Thymus (tissue), 11 donors: ENCODE data around the gene TENM3. TPM values are rescaled to one million over a fixed set of nuclear protein-coding genes. Genes with fewer than 3 reads are reported as not detected.

Experiments used
- DNase-seq, 9 donors: peaks; one replicate each; pipeline ENCODE4 v3.0.0-alpha.2; 2013; ENCODE audit warnings: low spot score in 9 of 9, low read depth in 6 of 9, missing footprints in 1 of 9
- H3K27ac ChIP-seq, 2 donors: one replicate each; pipeline ENCODE4 v1.5.1; 2013; ENCODE audit warnings: control low read depth in 1 of 2, low read depth in 1 of 2, low read length in 1 of 2, mild to moderate bottlenecking in 1 of 2, moderate library complexity in 1 of 2
- H3K27me3 ChIP-seq, 2 donors: one replicate each; pipeline ENCODE4 v1.5.1; 2013; ENCODE audit warnings: low read length in 1 of 2; ENCODE audit not compliant: control insufficient read depth in 2 of 2, insufficient read depth in 1 of 2
- H3K36me3 ChIP-seq, 2 donors: one replicate each; pipeline ENCODE4 v1.5.1; 2013; ENCODE audit warnings: low read length in 1 of 2, mild to moderate bottlenecking in 1 of 2, moderate library complexity in 1 of 2; ENCODE audit not compliant: control insufficient read depth in 2 of 2, insufficient read depth in 2 of 2
- H3K4me1 ChIP-seq, 2 donors: one replicate each; pipeline ENCODE4 v1.5.1; 2013; ENCODE audit warnings: low read length in 2 of 2; ENCODE audit not compliant: control insufficient read depth in 2 of 2, insufficient read depth in 2 of 2
- H3K4me3 ChIP-seq, 2 donors: one replicate each; pipeline ENCODE4 v1.5.1; 2013; ENCODE audit warnings: low read length in 2 of 2, control low read depth in 1 of 2, mild to moderate bottlenecking in 1 of 2
- H3K9me3 ChIP-seq, 2 donors: one replicate each; pipeline ENCODE4 v1.5.1; 2013; ENCODE audit warnings: low read length in 1 of 2, mild to moderate bottlenecking in 1 of 2; ENCODE audit not compliant: control insufficient read depth in 2 of 2, insufficient read depth in 1 of 2
- WGBS: extraction: QIAGEN DNeasy Blood & Tissue Kit; methylation state at CpG from one replicate; pipeline ENCODE4 v1.1.7; 2013; 5-methylcytosine and 5-hydroxymethylcytosine counted together
- polyA plus RNA-seq: library from polyadenylated mRNA; stranded (reverse); fragments of 200-250 nt; gene quantifications from one replicate; pipeline ENCODE4 v1.2.3, GENCODE V29; 2013
- total RNA-seq: library from RNA; stranded (reverse); fragments of 120-200 nt; gene quantifications from one replicate; pipeline ENCODE4 v1.2.4, GENCODE V29; 2013
- donor health status: healthy.

The TENM3 gene
- total and polyA plus RNA-seq, 2 donors = 2.1 to 9.5 TPM

DNA sequence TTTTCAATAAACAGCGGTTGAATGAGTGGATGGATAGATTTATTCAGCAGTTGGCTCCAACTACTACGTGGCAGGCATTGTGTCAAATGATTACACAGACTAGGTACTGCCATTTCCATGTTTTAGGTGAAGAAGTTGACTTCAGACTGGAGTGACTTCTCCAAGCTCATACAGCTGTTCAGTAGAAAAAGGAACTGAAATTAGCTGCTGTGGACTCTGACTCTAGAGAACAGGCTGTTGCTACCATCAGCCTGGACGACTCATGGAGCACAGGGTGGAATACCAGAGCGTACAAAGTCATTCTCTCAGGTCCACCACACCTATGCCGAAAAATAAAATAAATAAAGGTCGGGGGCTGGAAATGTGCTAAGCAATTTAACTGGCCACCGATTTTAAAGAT lies 45.3 kb downstream of the TENM3 start:
- Histone ChIP-seq H3K36me3 (no peaks in the 10 kb centered on the region), H3K27me3 (no peaks in the 10 kb centered on the region), H3K4me3 (no peak overlapping the region), H3K27ac (no peak overlapping the region), H3K4me1 (no peaks in the 10 kb centered on the region), H3K9me3 (no peaks in the 10 kb centered on the region)
- WGBS = 91% methylated on average over 7 of the region's 7 CpGs
- no peak for DNase-seq

DNA sequence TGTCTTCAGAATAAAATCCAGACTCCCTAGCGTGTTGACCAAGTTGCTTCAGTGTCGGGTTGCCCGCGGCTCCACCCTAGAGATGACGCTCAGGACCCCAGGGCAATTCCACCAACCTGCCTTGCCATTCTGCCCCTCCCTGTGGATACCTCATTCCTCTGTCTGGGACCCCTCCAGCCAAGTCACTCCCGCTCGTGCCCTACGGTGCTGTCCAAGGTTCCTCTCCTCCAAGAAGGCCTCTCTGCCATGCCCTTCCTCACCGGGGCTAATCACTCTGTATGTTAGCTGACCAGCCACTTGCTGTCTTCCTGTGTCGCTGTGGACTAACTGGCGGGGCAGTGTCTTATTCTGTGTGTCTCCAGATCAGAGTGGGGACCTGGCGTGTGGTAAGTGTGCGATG lies 46.6 kb downstream of the TENM3 start:
- WGBS = 86% methylated on average over 13 of the region's 13 CpGs

DNA sequence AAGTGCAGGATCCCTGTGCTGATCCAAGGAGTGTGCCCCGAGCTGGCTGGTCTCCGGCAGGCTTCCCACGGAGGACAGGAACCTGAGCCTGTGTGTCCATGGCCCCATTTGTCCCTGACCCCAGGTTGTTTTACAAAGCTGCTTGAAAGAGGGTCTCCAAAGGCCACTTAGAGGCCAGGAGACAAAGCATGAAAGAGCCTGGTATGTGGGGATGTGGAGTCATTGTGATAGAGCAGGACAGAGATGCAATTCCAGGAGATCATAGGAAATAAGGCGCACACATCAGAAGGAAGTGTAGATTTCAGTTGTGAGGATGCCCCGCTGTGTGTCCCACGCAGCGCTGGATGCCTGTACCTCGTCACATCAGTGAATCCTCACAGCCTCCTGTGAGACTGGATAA lies 48.0 kb downstream of the TENM3 start:
- Histone ChIP-seq H3K9me3 (no peaks in the 10 kb centered on the region), H3K27me3 (no peaks in the 10 kb centered on the region), H3K4me1 (no peaks in the 10 kb centered on the region), H3K36me3 (no peaks in the 10 kb centered on the region), H3K4me3 (no peak overlapping the region), H3K27ac (no peak overlapping the region)
- 82% methylated on average over 8 of the region's 8 CpGs for WGBS
- DNase-seq = no peak

More for the DNA sequence above, 46.6 kb downstream of the TENM3 start:
- H3K4me3 ChIP-seq = no peak overlapping the region
- H3K9me3 ChIP-seq = no peaks in the 10 kb centered on the region
- H3K27me3 ChIP-seq = no peaks in the 10 kb centered on the region
- H3K4me1 ChIP-seq = no peaks in the 10 kb centered on the region
- no peak for DNase-seq
- H3K36me3 ChIP-seq = no peaks in the 10 kb centered on the region
- no peak overlapping the region for H3K27ac ChIP-seq

DNA sequence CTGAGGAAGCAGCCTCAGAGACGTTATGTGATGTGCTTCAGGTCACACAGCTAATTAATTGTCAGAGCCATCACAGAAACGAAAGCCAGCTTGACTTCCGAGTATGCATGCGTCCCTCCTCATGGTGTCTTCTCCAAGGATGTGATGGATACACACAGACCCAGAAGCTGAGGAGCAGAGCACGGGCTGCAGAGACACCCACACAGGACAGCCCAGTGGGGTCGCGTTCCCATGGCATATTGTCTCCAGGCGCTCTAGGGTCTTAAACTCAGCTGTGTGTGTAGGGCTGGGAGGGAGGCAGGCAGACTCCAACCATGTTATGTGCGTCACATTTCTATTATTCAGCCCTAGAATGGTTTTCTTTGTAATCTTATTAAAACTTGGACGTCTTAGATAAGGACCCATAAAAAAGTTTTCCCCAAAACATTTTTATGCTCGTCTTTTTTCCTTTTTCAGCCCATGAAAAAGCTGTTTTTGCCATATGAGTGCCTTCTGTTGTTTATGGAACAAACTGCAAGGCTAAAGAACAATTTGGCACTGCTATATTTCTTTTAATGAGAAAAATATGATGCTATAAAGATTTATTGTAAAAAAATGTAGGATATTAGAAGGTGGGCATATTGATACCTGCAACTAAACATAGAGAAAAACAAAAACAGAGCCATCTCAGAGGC lies 48.5 kb downstream of the TENM3 start:
- Histone ChIP-seq H3K27ac (no peak overlapping the region), H3K36me3 (no peaks in the 10 kb centered on the region), H3K4me3 (no peak overlapping the region), H3K4me1 (no peaks in the 10 kb centered on the region), H3K9me3 (no peaks in the 10 kb centered on the region), H3K27me3 (no peaks in the 10 kb centered on the region)
- DNase-seq = no peak
- WGBS = 91% methylated on average over 11 of the region's 11 CpGs

DNA sequence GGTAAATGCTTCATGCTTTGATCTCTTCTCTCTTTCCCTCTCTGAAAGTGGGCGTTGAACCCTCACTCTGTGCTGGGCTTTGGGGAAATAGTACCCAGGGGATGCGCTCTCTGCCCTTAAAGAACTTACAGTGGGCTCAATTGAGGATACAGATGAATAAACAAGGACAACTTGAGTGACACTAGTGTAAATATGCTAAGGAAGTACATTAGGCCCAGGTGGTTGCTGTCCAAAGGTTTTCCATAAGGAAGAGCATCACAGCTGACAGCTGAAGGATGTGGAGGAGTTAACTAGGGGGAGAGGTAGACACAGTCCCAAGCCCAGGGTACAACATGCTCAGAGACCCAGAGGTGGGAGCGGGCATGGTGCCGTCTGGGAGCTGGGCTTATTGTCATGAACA lies 49.4 kb downstream of the TENM3 start:
- H3K4me1 ChIP-seq = no peaks in the 10 kb centered on the region
- no peak for DNase-seq
- H3K4me3 ChIP-seq = no peak overlapping the region
- no peaks in the 10 kb centered on the region for H3K27me3 ChIP-seq
- no peaks in the 10 kb centered on the region for H3K9me3 ChIP-seq
- 89% methylated on average over 4 of the region's 4 CpGs for WGBS
- no peak overlapping the region for H3K27ac ChIP-seq
- H3K36me3 ChIP-seq = no peaks in the 10 kb centered on the region

DNA sequence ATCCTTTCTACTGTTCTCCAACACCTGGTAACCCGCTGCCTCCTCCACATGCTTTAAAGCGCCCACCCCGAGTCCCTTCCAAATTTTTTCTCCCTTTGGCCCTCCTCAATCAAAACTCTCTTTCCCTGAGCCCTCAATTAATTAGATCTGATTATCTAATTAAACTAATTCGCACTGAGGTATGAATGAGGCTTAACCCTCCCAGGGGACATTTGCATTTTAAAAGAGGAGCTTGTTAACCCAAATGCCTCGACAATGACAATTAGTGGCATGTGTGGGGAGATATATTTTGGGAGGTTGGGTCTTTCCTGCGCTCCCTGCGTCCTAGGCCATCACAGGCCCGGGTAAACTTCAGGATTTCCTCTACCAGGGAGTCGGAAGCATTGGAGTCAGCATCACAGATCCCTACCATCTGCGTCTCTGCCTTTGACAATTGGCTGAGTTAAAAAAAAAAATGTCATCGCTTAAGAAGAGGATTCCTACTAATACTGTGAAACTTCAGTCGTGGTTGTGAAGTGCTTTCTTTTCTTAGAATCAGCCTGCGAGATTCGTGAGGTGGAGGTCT lies 50.6 kb downstream of the TENM3 start:
- Histone ChIP-seq H3K4me1 (no peaks in the 10 kb centered on the region), H3K27me3 (no peaks in the 10 kb centered on the region), H3K36me3 (no peaks in the 10 kb centered on the region), H3K4me3 (no peak overlapping the region), H3K27ac (no peak overlapping the region), H3K9me3 (no peaks in the 10 kb centered on the region)
- WGBS = 54% methylated on average over 14 of the region's 14 CpGs
- DNase-seq = no peak

DNA sequence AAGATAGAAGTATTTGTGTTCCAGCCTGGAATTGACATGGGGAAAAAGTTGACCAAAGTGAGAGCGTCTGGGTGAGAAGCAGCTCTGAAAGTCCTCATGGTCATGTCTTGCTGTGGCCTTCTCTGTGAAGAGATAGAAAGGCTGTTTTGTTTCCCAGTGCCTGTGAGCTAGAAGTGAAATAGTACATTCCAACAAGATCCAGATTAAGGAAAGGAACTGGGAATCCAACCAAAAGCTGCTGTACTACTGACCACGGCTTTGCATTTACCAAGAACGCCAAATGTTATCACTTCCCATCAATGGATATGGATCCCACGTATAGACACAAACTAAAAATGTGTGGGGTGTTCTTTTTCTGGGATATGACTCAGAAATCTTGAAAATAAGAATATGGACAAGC lies 51.2 kb downstream of the TENM3 start:
- WGBS = 93% methylated on average over 4 of the region's 4 CpGs
- Histone ChIP-seq H3K36me3 (no peaks in the 10 kb centered on the region), H3K9me3 (no peaks in the 10 kb centered on the region), H3K4me3 (no peak overlapping the region), H3K4me1 (no peaks in the 10 kb centered on the region), H3K27ac (no peak overlapping the region), H3K27me3 (no peaks in the 10 kb centered on the region)
- no peak for DNase-seq

DNA sequence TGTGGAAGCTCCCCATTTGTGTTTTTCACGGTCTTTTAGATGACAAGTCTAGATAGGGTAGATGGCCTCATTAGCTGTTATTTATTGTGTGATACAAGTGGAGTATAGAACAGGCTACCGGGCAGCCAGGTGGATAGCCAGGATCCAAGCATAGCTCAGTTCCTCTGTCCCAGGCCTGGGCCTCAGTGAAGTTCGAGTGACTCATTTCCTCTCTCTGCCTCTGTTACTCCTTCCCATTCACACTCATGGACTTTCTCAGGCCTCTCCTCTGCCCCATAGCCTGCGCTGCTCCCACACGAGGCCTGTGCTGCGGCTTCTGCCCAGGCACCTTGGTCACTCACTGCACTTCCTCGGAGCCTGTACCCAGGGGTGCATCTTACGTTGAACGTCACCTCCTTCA lies 54.5 kb downstream of the TENM3 start:
- no peak overlapping the region for H3K4me3 ChIP-seq
- no peak for DNase-seq
- no peaks in the 10 kb centered on the region for H3K9me3 ChIP-seq
- H3K27me3 ChIP-seq = no peaks in the 10 kb centered on the region
- 66% methylated on average over 9 of the region's 9 CpGs for WGBS
- H3K4me1 ChIP-seq = no peaks in the 10 kb centered on the region
- H3K27ac ChIP-seq = no peak overlapping the region
- H3K36me3 ChIP-seq = no peaks in the 10 kb centered on the region

DNA sequence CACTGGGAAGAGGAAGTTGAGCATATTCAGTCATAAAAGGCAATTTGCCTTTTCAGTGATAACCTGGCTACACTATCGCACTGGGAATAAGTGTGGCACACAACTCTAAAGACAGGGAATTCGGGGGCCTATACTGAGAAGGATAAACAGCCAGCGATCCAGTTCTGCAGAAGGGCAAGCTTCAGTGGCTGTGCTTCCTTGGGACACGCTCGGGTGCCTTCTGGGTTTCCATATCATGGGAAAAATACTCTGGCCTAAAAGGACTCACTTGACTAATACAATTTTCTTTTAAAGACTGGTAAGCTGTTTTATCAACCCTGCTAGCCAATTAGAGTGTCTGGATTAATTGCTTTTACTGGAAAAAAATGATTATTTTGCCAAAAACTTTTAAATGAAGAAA lies 58.5 kb downstream of the TENM3 start:
- H3K4me1 ChIP-seq = no peaks in the 10 kb centered on the region
- H3K36me3 ChIP-seq = no peaks in the 10 kb centered on the region
- WGBS = 82% methylated on average over 5 of the region's 5 CpGs
- no peaks in the 10 kb centered on the region for H3K27me3 ChIP-seq
- no peak for DNase-seq
- H3K9me3 ChIP-seq = no peaks in the 10 kb centered on the region
- H3K4me3 ChIP-seq = no peak overlapping the region
- no peak overlapping the region for H3K27ac ChIP-seq
